GM12874 (cell line): Measurements from ENCODE around the gene RDH12.
A peak's percentile ranks its signal among the peaks of the same experiment; 100 is the strongest.
"Not testable (repeated sequence)": the region's sequence is repeated elsewhere in the genome, so short reads cannot be mapped to it uniquely, and the experiment has no call there.

Source experiments
- CTCF ChIP-seq: IDR thresholded peaks from 2 replicates; pipeline ENCODE4 v1.5.1; 2011; ENCODE audit warnings: low read depth, mild to moderate bottlenecking, control low read depth, low read length, moderate library complexity; ENCODE audit not compliant: insufficient read depth

Gene RDH12

GRCh38 chr14:67701492-67701891, at the start of gene RDH12:
RDH12 (plus strand) TSS chr14:67701886; CDS start chr14:67722643, 20,757 bp downstream.
- not testable (repeated sequence) for TF ChIP-seq CTCF

- TF ChIP-seq CTCF, result no peak
Observed at GRCh38 chr14:67652189-67652588, 49.5 kb upstream of the RDH12 start.

- TF ChIP-seq CTCF, result no peak
Observed at GRCh38 chr14:67653651-67654280, 47.9 kb upstream of the RDH12 start.

- TF ChIP-seq CTCF, result no peak
Observed at GRCh38 chr14:67663633-67664032, 38.1 kb upstream of the RDH12 start.

- TF ChIP-seq CTCF, result no peak
Observed at GRCh38 chr14:67665868-67666267, 35.8 kb upstream of the RDH12 start.

GRCh38 chr14:67666750-67667449, 34.8 kb upstream of the RDH12 start:
- TF ChIP-seq CTCF, result peak; percentile 56

- TF ChIP-seq CTCF, result no peak
Observed at GRCh38 chr14:67668559-67668958, 33.1 kb upstream of the RDH12 start.
